ENCODE data around the gene ATP6V1G1. TPM values are rescaled to one million over a fixed set of nuclear protein-coding genes. Genes with fewer than 3 reads are reported as not detected.

The ATP6V1G1 gene
- polyA plus RNA-seq, 1 donor from 2014 or later: 802 TPM

DNA sequence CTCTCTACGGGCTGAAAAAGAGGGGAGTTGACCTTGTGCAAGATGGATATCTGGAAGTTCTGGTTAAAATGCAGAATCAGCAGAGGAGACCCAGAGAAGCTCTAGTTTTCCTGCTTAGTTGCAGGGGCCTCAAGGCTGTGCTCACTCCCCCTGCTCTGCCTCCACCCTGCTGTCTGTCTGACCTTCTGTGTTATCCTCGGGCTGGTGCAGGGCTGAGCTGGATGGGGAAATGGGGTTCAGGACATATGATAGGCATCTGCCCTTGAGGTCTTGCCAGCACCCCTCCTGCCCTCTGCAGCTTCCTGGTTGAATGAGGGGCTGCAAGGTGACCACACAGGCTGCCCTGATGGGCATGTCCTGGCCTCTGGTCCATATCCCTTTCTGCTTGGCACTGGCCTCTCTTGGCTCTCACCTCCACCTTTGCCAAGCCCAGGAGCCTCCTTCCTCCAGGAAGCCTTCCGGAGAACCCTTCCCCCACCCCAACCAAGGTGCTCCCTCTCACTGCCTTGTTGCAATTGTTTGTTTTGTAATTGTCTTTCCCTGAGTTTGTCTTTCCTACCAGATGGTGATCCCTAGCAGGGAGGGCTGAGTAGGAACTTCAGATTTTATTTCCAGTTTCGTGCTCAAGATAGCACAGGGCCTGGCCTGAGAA is 24.8 kb downstream of the ATP6V1G1 start:
- Histone ChIP-seq H3K4me3 (ENCODE audit: low read length) (peak overlapping the region; percentile 76), H3K9me3 (ENCODE audit: low read length) (no peaks in the 10 kb centered on the region), H3K4me2 (ENCODE audit: low read length) (peak overlapping the region; percentile 76), H3K9ac (ENCODE audit: low read length) (peak overlapping the region; percentile 76), H3K79me2 (replicated peaks; ENCODE audit: insufficient read depth, low read length) (no peaks in the 10 kb centered on the region), H3F3A (ENCODE audit: insufficient read depth, low read length, poor library complexity, severe bottlenecking) (no peaks in the 10 kb centered on the region), H3K27me3 (ENCODE audit: insufficient read depth, low read depth, low read length) (no peaks in the 10 kb centered on the region), H3K9me2 (ENCODE audit: insufficient read depth, low read length) (no peaks in the 10 kb centered on the region), H3K36me3 (ENCODE audit: insufficient read depth, low read length) (no peaks in the 10 kb centered on the region), H3K27ac (ENCODE audit: low read length) (no peak overlapping the region), H4K20me1 (ENCODE audit: insufficient read depth) (no peaks in the 10 kb centered on the region), H2AFZ (ENCODE audit: low read depth, low read length) (no peak overlapping the region)
- TF ChIP-seq TAF1 (IDR thresholded peaks at IDR 0.05; ENCODE audit: low read depth): no peak
- no peak for TF ChIP-seq EP300 (conservative IDR thresholded peaks at IDR 0.05; ENCODE audit: poor library complexity, severe bottlenecking)
- TF ChIP-seq EZH2 (IDR thresholded peaks at IDR 0.05; ENCODE audit: borderline replicate concordance, insufficient read depth, low read length, poor library complexity, severe bottlenecking): no peak
- TF ChIP-seq, protein P1, sequence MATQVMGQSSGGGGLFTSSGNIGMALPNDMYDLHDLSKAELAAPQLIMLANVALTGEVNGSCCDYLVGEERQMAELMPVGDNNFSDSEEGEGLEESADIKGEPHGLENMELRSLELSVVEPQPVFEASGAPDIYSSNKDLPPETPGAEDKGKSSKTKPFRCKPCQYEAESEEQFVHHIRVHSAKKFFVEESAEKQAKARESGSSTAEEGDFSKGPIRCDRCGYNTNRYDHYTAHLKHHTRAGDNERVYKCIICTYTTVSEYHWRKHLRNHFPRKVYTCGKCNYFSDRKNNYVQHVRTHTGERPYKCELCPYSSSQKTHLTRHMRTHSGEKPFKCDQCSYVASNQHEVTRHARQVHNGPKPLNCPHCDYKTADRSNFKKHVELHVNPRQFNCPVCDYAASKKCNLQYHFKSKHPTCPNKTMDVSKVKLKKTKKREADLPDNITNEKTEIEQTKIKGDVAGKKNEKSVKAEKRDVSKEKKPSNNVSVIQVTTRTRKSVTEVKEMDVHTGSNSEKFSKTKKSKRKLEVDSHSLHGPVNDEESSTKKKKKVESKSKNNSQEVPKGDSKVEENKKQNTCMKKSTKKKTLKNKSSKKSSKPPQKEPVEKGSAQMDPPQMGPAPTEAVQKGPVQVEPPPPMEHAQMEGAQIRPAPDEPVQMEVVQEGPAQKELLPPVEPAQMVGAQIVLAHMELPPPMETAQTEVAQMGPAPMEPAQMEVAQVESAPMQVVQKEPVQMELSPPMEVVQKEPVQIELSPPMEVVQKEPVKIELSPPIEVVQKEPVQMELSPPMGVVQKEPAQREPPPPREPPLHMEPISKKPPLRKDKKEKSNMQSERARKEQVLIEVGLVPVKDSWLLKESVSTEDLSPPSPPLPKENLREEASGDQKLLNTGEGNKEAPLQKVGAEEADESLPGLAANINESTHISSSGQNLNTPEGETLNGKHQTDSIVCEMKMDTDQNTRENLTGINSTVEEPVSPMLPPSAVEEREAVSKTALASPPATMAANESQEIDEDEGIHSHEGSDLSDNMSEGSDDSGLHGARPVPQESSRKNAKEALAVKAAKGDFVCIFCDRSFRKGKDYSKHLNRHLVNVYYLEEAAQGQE (IDR thresholded peaks at IDR 0.05; ENCODE audit: borderline replicate concordance): no peak
- TF ChIP-seq MXI1 (conservative IDR thresholded peaks at IDR 0.05; ENCODE audit: poor library complexity, severe bottlenecking): no peak
- no peak for TF ChIP-seq RAD21 (conservative IDR thresholded peaks at IDR 0.05)

DNA sequence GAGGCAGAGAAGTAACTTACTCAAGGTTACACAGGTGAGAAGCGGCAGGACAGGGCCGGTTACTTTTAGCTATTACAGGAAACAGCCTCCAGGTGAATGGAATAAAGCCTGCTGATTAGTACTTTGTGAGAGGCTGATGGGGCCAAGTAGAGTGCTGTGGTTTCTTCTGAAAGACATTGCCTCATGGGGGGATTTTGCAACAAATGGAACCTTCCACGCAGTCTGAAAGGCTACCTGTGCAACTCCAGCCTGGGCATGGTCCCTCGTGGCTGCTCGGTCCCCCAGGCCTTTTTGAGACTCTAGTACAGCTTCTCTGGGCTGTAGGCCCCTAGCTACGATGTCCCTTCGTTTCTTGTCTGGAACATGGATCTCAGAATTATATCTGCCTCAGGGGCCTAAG is 25.5 kb downstream of the ATP6V1G1 start:
- TF ChIP-seq POLR2AphosphoS5 (IDR thresholded peaks at IDR 0.05) (no peak), MXI1 (conservative IDR thresholded peaks at IDR 0.05; ENCODE audit: poor library complexity, severe bottlenecking) (no peak), TAF1 (IDR thresholded peaks at IDR 0.05; ENCODE audit: low read depth) (no peak), EP300 (conservative IDR thresholded peaks at IDR 0.05; ENCODE audit: poor library complexity, severe bottlenecking) (no peak), RAD21 (conservative IDR thresholded peaks at IDR 0.05) (no peak), SMC3 (conservative IDR thresholded peaks at IDR 0.05; ENCODE audit: poor library complexity) (no peak), EZH2 (IDR thresholded peaks at IDR 0.05; ENCODE audit: borderline replicate concordance, insufficient read depth, low read length, poor library complexity, severe bottlenecking) (no peak)
- TF ChIP-seq, protein P1 (IDR thresholded peaks at IDR 0.05; ENCODE audit: borderline replicate concordance): no peak
- TF ChIP-seq, protein P2, sequence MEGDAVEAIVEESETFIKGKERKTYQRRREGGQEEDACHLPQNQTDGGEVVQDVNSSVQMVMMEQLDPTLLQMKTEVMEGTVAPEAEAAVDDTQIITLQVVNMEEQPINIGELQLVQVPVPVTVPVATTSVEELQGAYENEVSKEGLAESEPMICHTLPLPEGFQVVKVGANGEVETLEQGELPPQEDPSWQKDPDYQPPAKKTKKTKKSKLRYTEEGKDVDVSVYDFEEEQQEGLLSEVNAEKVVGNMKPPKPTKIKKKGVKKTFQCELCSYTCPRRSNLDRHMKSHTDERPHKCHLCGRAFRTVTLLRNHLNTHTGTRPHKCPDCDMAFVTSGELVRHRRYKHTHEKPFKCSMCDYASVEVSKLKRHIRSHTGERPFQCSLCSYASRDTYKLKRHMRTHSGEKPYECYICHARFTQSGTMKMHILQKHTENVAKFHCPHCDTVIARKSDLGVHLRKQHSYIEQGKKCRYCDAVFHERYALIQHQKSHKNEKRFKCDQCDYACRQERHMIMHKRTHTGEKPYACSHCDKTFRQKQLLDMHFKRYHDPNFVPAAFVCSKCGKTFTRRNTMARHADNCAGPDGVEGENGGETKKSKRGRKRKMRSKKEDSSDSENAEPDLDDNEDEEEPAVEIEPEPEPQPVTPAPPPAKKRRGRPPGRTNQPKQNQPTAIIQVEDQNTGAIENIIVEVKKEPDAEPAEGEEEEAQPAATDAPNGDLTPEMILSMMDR (IDR thresholded peaks at IDR 0.05; ENCODE audit: poor library complexity, severe bottlenecking): no peak
- H3K9ac ChIP-seq (ENCODE audit: low read length): no peak overlapping the region
- H3K27ac ChIP-seq (ENCODE audit: low read length): no peak overlapping the region
- no peaks in the 10 kb centered on the region for H3K36me3 ChIP-seq (ENCODE audit: insufficient read depth, low read length)
- H3K79me2 ChIP-seq (replicated peaks; ENCODE audit: insufficient read depth, low read length): no peaks in the 10 kb centered on the region
- no peaks in the 10 kb centered on the region for H3K27me3 ChIP-seq (ENCODE audit: insufficient read depth, low read depth, low read length)
- H3K9me3 ChIP-seq (ENCODE audit: low read length): no peaks in the 10 kb centered on the region
- H3K9me2 ChIP-seq (ENCODE audit: insufficient read depth, low read length): no peaks in the 10 kb centered on the region
- H2AFZ ChIP-seq (ENCODE audit: low read depth, low read length): no peak overlapping the region
- no peaks in the 10 kb centered on the region for H4K20me1 ChIP-seq (ENCODE audit: insufficient read depth)
- H3K4me3 ChIP-seq (ENCODE audit: low read length): no peak overlapping the region
- no peaks in the 10 kb centered on the region for H3F3A ChIP-seq (ENCODE audit: insufficient read depth, low read length, poor library complexity, severe bottlenecking)
- H3K4me2 ChIP-seq (ENCODE audit: low read length): no peak overlapping the region

Data from neural cell (in vitro differentiated cells).